Muscle of back (tissue), 13 donors: ENCODE data around the gene BMP7. TPM values are rescaled to one million over a fixed set of nuclear protein-coding genes. Genes with fewer than 3 reads are reported as not detected.

Experiments used
- DNase-seq, 3 donors: peaks; one replicate each; pipeline versions ENCODE4 v3.0.0 to v3.0.0-alpha.2; 2013
- long read RNA-seq, 9 donors: transcript quantifications; one replicate each; lab custom pipeline, GENCODE V29; 2026
- polyA plus RNA-seq, 10 donors: library from polyadenylated mRNA; unstranded; fragments of 120-200 nt; gene quantifications; one replicate each; pipeline ENCODE4 v1.2.1, GENCODE V29; 2013; ENCODE audit not compliant: insufficient read length in 10 of 10

BMP7 gene
- polyA plus RNA-seq = 10 to 100 TPM in 1 of 10 donors, 1 to 10 TPM in 9; 2.7 to 12.5 (median 3.5) TPM
- long read RNA-seq, donor 1, full-length matches to known transcripts = 4 of 4 reads
- long read RNA-seq, donor 1, partial matches to known transcripts = 0 of 4 reads
- long read RNA-seq, donor 1, other reads (novel, unspliced or antisense) = 0 of 4 reads
- long read RNA-seq, donor 2 = 0 reads
- long read RNA-seq, donor 3 = 0 reads
- long read RNA-seq, donor 4, full-length matches to known transcripts = 1 of 1 reads
- long read RNA-seq, donor 4, partial matches to known transcripts = 0 of 1 reads
- long read RNA-seq, donor 4, other reads (novel, unspliced or antisense) = 0 of 1 reads
- long read RNA-seq, donor 5, full-length matches to known transcripts = 4 of 4 reads
- long read RNA-seq, donor 5, partial matches to known transcripts = 0 of 4 reads
- long read RNA-seq, donor 5, other reads (novel, unspliced or antisense) = 0 of 4 reads
- long read RNA-seq, donor 6, full-length matches to known transcripts = 2 of 2 reads
- long read RNA-seq, donor 6, partial matches to known transcripts = 0 of 2 reads
- long read RNA-seq, donor 6, other reads (novel, unspliced or antisense) = 0 of 2 reads
- long read RNA-seq, donor 7 = 0 reads
- long read RNA-seq, donor 8, full-length matches to known transcripts = 1 of 1 reads
- long read RNA-seq, donor 8, partial matches to known transcripts = 0 of 1 reads
- long read RNA-seq, donor 8, other reads (novel, unspliced or antisense) = 0 of 1 reads
- long read RNA-seq, donor 9 = 0 reads

- DNase-seq = peak in 1 of 3 donors; percentile 70
Measured at GRCh38 chr20:57266291-57267157, at the start of gene BMP7. Gene BMP7 (minus strand): TSS chr20:57266641. CDS start chr20:57266122, 519 bp downstream.

DNA sequence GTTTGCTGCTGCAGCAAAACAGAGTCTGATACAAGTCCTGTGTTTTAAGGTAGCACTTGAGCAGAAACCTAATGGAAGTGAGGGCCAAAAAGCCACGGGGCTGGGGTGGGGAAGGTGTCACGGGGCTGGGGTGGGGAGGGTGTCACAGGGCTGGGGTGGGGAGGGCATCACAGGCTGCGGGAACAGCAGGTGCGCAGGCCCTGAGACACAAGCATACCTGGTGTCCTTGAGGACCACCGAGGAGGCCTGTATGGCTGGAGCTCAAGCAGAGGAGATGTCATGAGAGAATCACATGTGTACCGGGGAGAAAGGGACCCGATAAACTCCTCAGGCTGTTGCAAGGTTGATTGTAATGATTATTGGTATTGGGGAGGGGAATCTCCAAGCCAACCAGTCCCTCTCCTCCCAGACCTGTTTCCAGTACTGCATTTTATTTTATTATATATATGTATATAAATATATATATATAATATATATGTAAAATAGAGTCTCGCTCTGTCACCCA, 49.6 kb upstream of the BMP7 start:
- DNase-seq = no peak

- no peak for DNase-seq
Measured at GRCh38 chr20:57315083-57315975, 48.9 kb upstream of the BMP7 start.

DNA sequence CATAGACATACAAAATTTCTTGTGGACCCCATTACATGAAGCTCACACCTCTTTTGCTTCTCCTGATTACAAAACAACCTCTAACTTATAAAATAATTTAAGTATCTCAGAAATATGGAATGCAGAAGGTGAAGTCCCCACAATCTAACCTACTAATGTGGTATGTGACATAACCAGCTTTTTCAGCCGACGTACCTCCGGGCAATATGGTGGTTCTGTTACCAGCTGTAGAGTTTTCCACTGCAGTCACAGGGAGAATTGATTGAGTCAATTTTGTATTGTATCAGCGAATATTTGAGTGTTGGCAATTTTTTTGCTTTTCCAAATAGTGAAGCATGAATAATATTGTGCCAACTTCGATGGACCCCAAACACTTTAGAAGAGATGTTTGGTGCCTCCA, 47.5 kb upstream of the BMP7 start:
- DNase-seq = no peak

GRCh38 chr20:57313230-57313629, 46.8 kb upstream of the BMP7 start:
- DNase-seq = no peak

DNA sequence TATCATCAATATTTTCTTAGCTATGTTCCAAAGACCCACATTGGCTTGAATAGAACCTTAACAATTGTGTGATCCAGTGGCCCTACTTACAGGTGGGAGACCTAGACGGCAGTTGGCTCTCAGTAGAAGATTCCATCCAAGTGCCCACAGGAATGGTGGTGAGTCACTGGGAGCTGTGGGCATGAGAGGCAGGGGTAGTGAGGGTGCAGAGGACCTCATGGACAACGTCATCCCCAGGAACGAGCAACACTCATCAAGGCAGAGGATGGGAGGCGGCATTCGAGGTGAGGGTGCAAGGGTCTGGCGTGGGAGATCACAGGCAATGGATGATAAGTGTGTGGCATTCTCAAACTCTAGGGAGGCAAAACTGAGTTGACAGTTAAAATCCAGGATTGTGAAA, 45.7 kb upstream of the BMP7 start:
- no peak for DNase-seq

GRCh38 chr20:57310821-57311514, 44.5 kb upstream of the BMP7 start:
- no peak for DNase-seq

DNA sequence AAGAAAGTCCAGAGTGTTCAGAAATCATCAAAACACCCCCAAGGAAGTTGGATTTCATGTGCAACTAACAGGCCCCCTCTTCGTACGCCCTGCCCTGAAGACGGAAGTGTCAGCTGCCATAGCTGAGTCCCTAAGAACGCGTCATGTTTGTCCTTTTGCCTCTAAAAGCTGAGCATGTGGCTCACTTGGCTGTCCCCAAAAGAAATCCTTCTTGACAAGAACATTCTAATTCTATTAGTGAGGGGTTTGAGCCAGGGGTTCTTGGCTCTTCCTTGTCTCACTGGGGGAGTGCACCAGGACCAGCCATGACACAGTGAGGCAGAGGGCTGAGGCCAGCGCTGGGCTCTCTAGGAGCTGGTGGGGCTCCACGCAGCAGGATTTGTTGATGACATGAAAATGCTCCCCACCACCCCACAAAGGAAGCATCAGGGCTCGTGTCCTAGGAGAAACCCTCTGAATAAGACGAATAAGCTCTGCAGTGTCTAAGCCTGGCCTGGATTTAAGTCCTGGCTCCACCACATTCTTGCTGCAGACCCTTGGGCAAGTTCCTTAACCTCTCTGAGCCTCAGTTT, 43.2 kb upstream of the BMP7 start:
- no peak for DNase-seq

DNA sequence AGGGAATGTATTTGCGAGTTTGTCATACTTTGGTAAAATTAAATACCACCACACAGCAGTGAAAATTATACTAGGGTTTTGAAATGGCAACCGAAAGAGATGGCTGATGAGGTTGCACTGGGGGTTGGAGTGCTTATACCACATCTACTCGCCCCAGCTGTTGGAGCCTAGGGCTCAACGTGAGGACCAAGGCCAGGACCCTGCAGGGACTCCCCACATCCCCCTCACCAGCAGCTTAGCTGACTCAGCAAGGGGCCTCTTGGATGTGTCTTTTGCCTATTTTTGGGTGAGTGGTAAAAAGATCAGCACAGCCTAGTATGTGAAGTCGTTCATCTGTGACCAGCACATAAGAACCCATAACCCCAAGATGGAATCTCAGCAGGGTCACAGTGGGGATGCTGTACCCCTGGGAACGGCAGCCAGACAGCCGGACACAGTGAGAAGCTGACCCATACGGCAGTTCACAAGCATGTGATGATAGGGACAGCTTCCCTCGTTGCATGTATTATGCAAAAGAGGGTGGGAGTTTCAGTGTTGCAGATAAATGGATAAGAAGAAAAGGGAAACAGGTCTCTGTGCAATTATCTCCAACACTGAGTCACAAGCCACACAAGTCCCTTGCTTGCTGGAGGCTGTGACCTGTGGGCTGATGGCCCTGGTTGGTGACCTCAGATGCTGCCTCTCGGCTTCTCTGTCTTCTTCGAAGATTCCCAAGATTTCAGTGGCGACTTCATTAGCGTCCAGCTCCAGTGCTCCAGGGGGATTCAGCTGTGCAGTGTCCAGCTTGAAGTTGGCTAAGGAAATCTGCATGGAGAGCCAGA, 42.2 kb upstream of the BMP7 start:
- DNase-seq = peak in 1 of 3 donors; percentile 56

DNA sequence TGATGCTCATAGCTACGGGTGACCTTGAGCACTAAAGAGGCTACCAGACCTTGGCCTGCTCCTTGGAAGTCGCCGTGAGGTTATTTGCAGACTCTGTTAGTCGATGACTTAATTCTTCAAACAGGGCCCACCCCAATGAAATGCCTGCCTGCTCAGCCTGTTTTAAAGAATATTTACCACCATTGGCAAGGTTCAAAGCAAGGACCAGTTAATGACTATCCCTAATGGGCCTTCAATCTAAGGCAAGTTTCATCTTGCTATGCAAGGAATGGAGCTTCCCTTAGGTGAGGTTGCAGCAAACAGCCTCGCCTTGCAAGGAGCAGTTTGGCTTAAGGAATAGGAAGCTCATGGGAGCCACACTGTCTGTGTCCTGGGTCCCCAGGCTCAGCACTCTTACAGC, 40.3 kb upstream of the BMP7 start:
- no peak for DNase-seq

- DNase-seq = no peak
Measured at GRCh38 chr20:57301026-57301425, 34.6 kb upstream of the BMP7 start.

- DNase-seq = no peak
Measured at GRCh38 chr20:57298457-57298856, 32.0 kb upstream of the BMP7 start.

DNA sequence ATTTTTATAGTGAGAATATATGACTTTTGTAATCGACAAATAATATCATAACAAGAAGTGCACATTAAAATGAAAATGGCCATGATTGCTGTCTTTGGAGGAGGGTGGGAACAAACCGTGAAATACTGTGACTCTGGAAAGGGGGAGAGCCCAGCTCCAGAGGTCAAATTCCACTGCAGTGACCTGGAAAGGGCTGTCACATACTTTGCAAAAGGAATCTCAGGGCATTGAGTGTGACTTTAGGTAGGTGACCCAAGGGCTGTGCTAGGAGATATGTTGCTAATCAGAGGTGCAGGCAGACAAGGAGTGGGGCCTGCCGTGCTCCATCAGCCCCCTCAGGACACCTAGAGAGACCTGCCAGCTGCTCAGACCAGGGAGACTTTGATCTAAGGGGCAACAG, 28.1 kb upstream of the BMP7 start:
- DNase-seq = no peak

DNA sequence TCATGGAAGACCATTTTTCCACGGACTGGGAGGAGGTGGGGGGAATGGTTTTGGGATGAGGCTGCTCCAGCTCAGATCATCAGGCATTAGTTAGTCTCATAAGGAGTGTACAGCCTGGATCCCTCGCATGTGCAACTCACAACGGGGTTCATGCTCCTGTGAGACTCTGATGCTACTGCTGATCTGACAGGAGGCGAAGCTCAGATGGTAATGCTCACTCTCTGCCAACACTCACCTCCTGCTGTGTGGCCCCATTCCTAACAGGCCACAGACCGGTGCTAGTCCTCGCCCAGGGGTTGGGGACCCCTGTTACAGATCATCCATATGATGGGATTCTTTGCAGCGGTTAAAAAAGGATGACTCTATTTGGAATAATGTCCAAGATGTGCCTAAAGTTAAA, 27.6 kb upstream of the BMP7 start:
- DNase-seq = no peak

GRCh38 chr20:57292611-57293010, 26.2 kb upstream of the BMP7 start:
- no peak for DNase-seq

- DNase-seq = no peak
Measured at GRCh38 chr20:57291694-57292093, 25.3 kb upstream of the BMP7 start.

GRCh38 chr20:57291003-57291402, 24.6 kb upstream of the BMP7 start:
- DNase-seq = no peak

- no peak for DNase-seq
Measured at GRCh38 chr20:57290178-57290484, 23.7 kb upstream of the BMP7 start.
